SK-N-SH treated with all-trans-retinoic acid at 6 μM for 48 hours (cell line): ENCODE results near the gene CCDC54.

ENCODE experiments used
- ATAC-seq: fragments of 200-7000 bp; cut with Tn5 transposase; 3 replicates; pipeline ENCODE4 v1.9.1; 2020; ENCODE audit warnings: mild to moderate bottlenecking, moderate library complexity
- ARNTL ChIP-seq: fragments of 450-650 bp; formaldehyde crosslinking; IDR thresholded peaks from 2 replicates; pipeline ENCODE4 v1.5.0; 2020; ENCODE audit warnings: low read depth, mild to moderate bottlenecking, moderate library complexity, borderline replicate concordance
- BACH2 ChIP-seq: fragments of 250-450 bp; sonication (Bioruptor Pico); IDR thresholded peaks from 2 replicates; pipeline ENCODE4 v1.9.0; 2021; ENCODE audit warnings: mild to moderate bottlenecking, borderline replicate concordance
- CSDC2 ChIP-seq: fragments of 250-450 bp; sonication (Bioruptor Pico); IDR thresholded peaks from 2 replicates; pipeline ENCODE4 v1.5.0; 2020; ENCODE audit warnings: mild to moderate bottlenecking, moderate library complexity
- CSRNP3 ChIP-seq: fragments of 250-450 bp; sonication (Bioruptor Pico); IDR thresholded peaks from 2 replicates; pipeline ENCODE4 v1.5.1; 2021; ENCODE audit warnings: mild to moderate bottlenecking, moderate library complexity
- ESRRG ChIP-seq: fragments of 250-450 bp; sonication (Bioruptor Pico); IDR thresholded peaks from 2 replicates; pipeline ENCODE4 v1.6.1; 2021; ENCODE audit warnings: mild to moderate bottlenecking
- GLIS3 ChIP-seq: fragments of 250-450 bp; sonication (Bioruptor Pico); IDR thresholded peaks from 2 replicates; pipeline ENCODE4 v1.5.0; 2020; ENCODE audit warnings: mild to moderate bottlenecking, moderate library complexity
- ISL1 ChIP-seq: fragments of 250-450 bp; sonication (Bioruptor Pico); IDR thresholded peaks from 2 replicates; pipeline ENCODE4 v2.1.2; 2022; ENCODE audit warnings: mild to moderate bottlenecking, moderate library complexity
- OSR1 ChIP-seq: fragments of 250-450 bp; sonication (Bioruptor Pico); IDR thresholded peaks from 2 replicates; pipeline ENCODE4 v1.8.0; 2022; ENCODE audit warnings: moderate library complexity, mild to moderate bottlenecking, inconsistent platforms
- PATZ1 ChIP-seq: fragments of 250-450 bp; sonication (Bioruptor Pico); IDR thresholded peaks from 2 replicates; pipeline ENCODE4 v1.8.0; 2020; ENCODE audit warnings: mild to moderate bottlenecking, moderate library complexity, borderline replicate concordance
- POU6F1 ChIP-seq: fragments of 250-450 bp; sonication (Bioruptor Pico); IDR thresholded peaks from 2 replicates; pipeline ENCODE4 v1.8.0; 2021; ENCODE audit warnings: low read depth, mild to moderate bottlenecking, moderate library complexity, borderline replicate concordance
- PPARA ChIP-seq: fragments of 250-450 bp; sonication (Bioruptor Pico); IDR thresholded peaks from 2 replicates; pipeline ENCODE4 v1.5.0; 2020; ENCODE audit warnings: mild to moderate bottlenecking, borderline replicate concordance
- RARB ChIP-seq: fragments of 250-450 bp; sonication (Bioruptor Pico); IDR thresholded peaks from 2 replicates; pipeline ENCODE4 v1.8.0; 2021; ENCODE audit warnings: mild to moderate bottlenecking, moderate library complexity
- TOX ChIP-seq: fragments of 250-450 bp; sonication (Bioruptor Pico); IDR thresholded peaks from 2 replicates; pipeline ENCODE4 v1.8.0; 2021; ENCODE audit warnings: mild to moderate bottlenecking, moderate library complexity, borderline replicate concordance
- TSHZ2 ChIP-seq: fragments of 250-450 bp; sonication (Bioruptor Pico); IDR thresholded peaks from 2 replicates; pipeline ENCODE4 v1.5.0; 2020; ENCODE audit warnings: mild to moderate bottlenecking, moderate library complexity
- ZFP3 ChIP-seq: fragments of 250-450 bp; sonication (Bioruptor Pico); IDR thresholded peaks from 2 replicates; pipeline ENCODE4 v1.5.0; 2020; ENCODE audit warnings: mild to moderate bottlenecking, moderate library complexity
- ZFP30 ChIP-seq: fragments of 450-650 bp; formaldehyde crosslinking; IDR thresholded peaks from 2 replicates; pipeline ENCODE4 v1.5.0; 2022; ENCODE audit warnings: mild to moderate bottlenecking, moderate library complexity
- ZNF565 ChIP-seq: fragments of 450-650 bp; formaldehyde crosslinking; conservative IDR thresholded peaks from 2 replicates; pipeline ENCODE4 v1.5.0; 2020; ENCODE audit warnings: low read depth, mild to moderate bottlenecking, moderate library complexity
- ZNF8 ChIP-seq: fragments of 450-650 bp; formaldehyde crosslinking; IDR thresholded peaks from 2 replicates; pipeline ENCODE4 v1.5.0; 2020; ENCODE audit warnings: mild to moderate bottlenecking, moderate library complexity

Gene CCDC54

GRCh38 chr3:107412376-107412775, 35.1 kb downstream of the CCDC54 start:
- ATAC-seq, result no peak
- no peak for TF ChIP-seq PATZ1 (CRISPR knock-in tag)
- no peak for TF ChIP-seq TSHZ2
- no peak for TF ChIP-seq ZFP3
- no peak for TF ChIP-seq ZNF565
- TF ChIP-seq POU6F1 (CRISPR knock-in tag), result no peak
- no peak for TF ChIP-seq ZNF8 (CRISPR knock-in tag)
- TF ChIP-seq CSDC2 (CRISPR knock-in tag), result no peak
- TF ChIP-seq BACH2 (CRISPR knock-in tag), result no peak
- TF ChIP-seq RARB (CRISPR knock-in tag), result no peak
- no peak for TF ChIP-seq ZFP30 (CRISPR knock-in tag)
- no peak for TF ChIP-seq GLIS3 (CRISPR knock-in tag)
- no peak for TF ChIP-seq OSR1

- no peak for ATAC-seq
- TF ChIP-seq ESRRG (CRISPR knock-in tag), result no peak
- no peak for TF ChIP-seq RARB (CRISPR knock-in tag)
- no peak for TF ChIP-seq ZNF8 (CRISPR knock-in tag)
- no peak for TF ChIP-seq ZFP30 (CRISPR knock-in tag)
- no peak for TF ChIP-seq TOX (CRISPR knock-in tag)
Measured at GRCh38 chr3:107413264-107413663, 36.0 kb downstream of the CCDC54 start.

- ATAC-seq, result no peak
- TF ChIP-seq GLIS3 (CRISPR knock-in tag) (no peak), ARNTL (CRISPR knock-in tag) (no peak)
Measured at GRCh38 chr3:107414325-107414964, 37.2 kb downstream of the CCDC54 start.

- no peak for ATAC-seq
- no peak for TF ChIP-seq ISL1
- no peak for TF ChIP-seq TSHZ2
- TF ChIP-seq CSDC2 (CRISPR knock-in tag), result no peak
- no peak for TF ChIP-seq PPARA (CRISPR knock-in tag)
- TF ChIP-seq CSRNP3 (CRISPR knock-in tag), result no peak
- TF ChIP-seq ZFP30 (CRISPR knock-in tag), result no peak
- TF ChIP-seq ARNTL (CRISPR knock-in tag), result no peak
- TF ChIP-seq OSR1, result no peak
- TF ChIP-seq, all 23 proteins: peak for 0
Measured at GRCh38 chr3:107416138-107416537, 38.9 kb downstream of the CCDC54 start.
